NB4 (cell line): ENCODE measurements around the gene FOXP2.

Experiments used
- DNase-seq: peaks from one replicate; pipeline ENCODE4 v3.0.0; 2010; ENCODE audit warnings: low read depth
- H3K4me3 ChIP-seq: one replicate; pipeline ENCODE4 v1.5.1; 2011; ENCODE audit warnings: mild to moderate bottlenecking, low read depth, low read length, moderate library complexity
- CTCF ChIP-seq: IDR thresholded peaks from one replicate; pipeline ENCODE4 v1.5.1; 2012; ENCODE audit warnings: low read depth, low read length
- MAX ChIP-seq: IDR thresholded peaks from 2 replicates; pipeline ENCODE4 v1.6.1; 2011; ENCODE audit warnings: low read depth, low read length
- MYC ChIP-seq: IDR thresholded peaks from 2 replicates; pipeline ENCODE4 v1.6.1; 2011; ENCODE audit warnings: low read depth, low read length
- POLR2A ChIP-seq: IDR thresholded peaks from 2 replicates; pipeline ENCODE4 v1.6.1; 2011; ENCODE audit warnings: mild to moderate bottlenecking; ENCODE audit not compliant: insufficient read length; ENCODE audit errors: extremely low read depth

FOXP2 gene

GRCh38 chr7:114660126-114660486 lies 245.5 kb downstream of the FOXP2 start:
- no peak for TF ChIP-seq POLR2A
- DNase-seq = no peak
- no peak overlapping the region for H3K4me3 ChIP-seq

GRCh38 chr7:114660753-114661152 lies 246.1 kb downstream of the FOXP2 start:
- DNase-seq = no peak
- H3K4me3 ChIP-seq = no peak overlapping the region
- TF ChIP-seq POLR2A (no peak), CTCF (no peak), MAX (no peak), MYC (no peak)

- DNase-seq = no peak
- H3K4me3 ChIP-seq = no peak overlapping the region
- TF ChIP-seq MYC (no peak), MAX (no peak), CTCF (no peak), POLR2A (no peak)
Observed at GRCh38 chr7:114662002-114662677, 247.5 kb downstream of the FOXP2 start.

- TF ChIP-seq MAX (no peak), POLR2A (no peak), MYC (no peak), CTCF (peak; percentile 16)
- no peak overlapping the region for H3K4me3 ChIP-seq
- DNase-seq = peak; percentile 34
Observed at GRCh38 chr7:114663502-114663901, 248.9 kb downstream of the FOXP2 start.

- H3K4me3 ChIP-seq = no peak overlapping the region
- TF ChIP-seq POLR2A = no peak
- TF ChIP-seq MYC = no peak
- TF ChIP-seq CTCF = no peak
- TF ChIP-seq MAX = no peak
- no peak for DNase-seq
Observed at GRCh38 chr7:114670676-114671075, 256.1 kb downstream of the FOXP2 start.

GRCh38 chr7:114671563-114672123 lies 257.0 kb downstream of the FOXP2 start:
- no peak for DNase-seq
- H3K4me3 ChIP-seq = no peak overlapping the region
- TF ChIP-seq CTCF (no peak), MAX (no peak), MYC (no peak), POLR2A (no peak)
